Ovary (tissue), 3 donors: ENCODE results near the gene DLK2.

Experiments used
- EP300 ChIP-seq: sonication (generic); formaldehyde crosslinking; IDR thresholded peaks from one replicate; pipeline ENCODE4 v1.6.1; 2017; ENCODE audit warnings: antibody characterized with exemption
- TF ChIP-seq, protein P1 (sequence below), 3 donors: fragments of 450-650 bp in 2 of 3; fragments of 200-600 bp in 1 of 3; IDR thresholded peaks; one replicate each; pipeline versions ENCODE4 v1.5.1 to v1.8.0; 2016 to 2022; ENCODE audit warnings: antibody characterized with exemption in 3 of 3, mild to moderate bottlenecking in 1 of 3
- donor health status: DM: no; HTN: no; CAD: no.

DNA sequence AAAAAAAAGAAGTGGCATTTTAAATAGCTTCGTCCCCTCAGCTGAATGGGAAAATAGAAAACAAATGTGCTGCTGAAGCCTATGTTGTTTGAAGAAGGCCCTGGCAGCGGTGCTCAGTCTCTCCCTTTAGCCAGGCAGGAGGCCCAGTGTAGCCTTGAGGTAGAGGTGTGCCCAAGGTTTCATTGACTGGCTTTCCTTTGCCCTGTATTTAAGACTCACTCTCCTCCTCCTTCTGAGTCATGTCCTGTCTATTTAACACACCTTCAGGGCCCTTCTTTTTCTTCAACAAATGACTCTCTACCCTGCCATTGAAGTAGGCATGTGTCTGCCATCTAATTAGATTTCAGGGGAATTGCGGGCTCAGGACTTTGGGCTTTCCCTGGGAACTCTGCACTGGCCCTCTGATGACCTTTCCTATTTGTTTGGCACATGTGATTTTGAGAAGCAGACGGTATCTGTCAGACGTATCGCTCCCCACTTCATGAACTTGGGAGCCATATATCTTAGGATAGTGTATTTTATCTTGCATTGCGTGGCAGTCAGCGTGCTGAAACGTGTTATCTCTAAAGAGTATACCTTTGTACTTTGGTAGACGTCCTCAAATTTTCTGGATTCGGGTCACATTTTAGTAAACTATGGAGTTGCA, 26.4 kb upstream of the DLK2 start:
- TF ChIP-seq, protein P1, sequence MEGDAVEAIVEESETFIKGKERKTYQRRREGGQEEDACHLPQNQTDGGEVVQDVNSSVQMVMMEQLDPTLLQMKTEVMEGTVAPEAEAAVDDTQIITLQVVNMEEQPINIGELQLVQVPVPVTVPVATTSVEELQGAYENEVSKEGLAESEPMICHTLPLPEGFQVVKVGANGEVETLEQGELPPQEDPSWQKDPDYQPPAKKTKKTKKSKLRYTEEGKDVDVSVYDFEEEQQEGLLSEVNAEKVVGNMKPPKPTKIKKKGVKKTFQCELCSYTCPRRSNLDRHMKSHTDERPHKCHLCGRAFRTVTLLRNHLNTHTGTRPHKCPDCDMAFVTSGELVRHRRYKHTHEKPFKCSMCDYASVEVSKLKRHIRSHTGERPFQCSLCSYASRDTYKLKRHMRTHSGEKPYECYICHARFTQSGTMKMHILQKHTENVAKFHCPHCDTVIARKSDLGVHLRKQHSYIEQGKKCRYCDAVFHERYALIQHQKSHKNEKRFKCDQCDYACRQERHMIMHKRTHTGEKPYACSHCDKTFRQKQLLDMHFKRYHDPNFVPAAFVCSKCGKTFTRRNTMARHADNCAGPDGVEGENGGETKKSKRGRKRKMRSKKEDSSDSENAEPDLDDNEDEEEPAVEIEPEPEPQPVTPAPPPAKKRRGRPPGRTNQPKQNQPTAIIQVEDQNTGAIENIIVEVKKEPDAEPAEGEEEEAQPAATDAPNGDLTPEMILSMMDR (IDR thresholded peaks at IDR 0.05), result no peak
- TF ChIP-seq EP300, result no peak
